PC-9 (cell line): Measurements from ENCODE around the gene PHLDA3.

Experiments
- EZH2 ChIP-seq: fragments of 200-600 bp; sonication (generic); IDR thresholded peaks from 2 replicates; pipeline ENCODE4 v1.8.0; 2017; ENCODE audit warnings: antibody characterized with exemption, low read depth
- TF ChIP-seq, protein P1 (sequence below): fragments of 200-600 bp; sonication (generic); conservative IDR thresholded peaks from 2 replicates; pipeline ENCODE4 v1.6.1; 2017; ENCODE audit warnings: mixed run types, antibody characterized with exemption, mild to moderate bottlenecking, moderate library complexity

- TF ChIP-seq EZH2, result no peak
- TF ChIP-seq, protein P1, sequence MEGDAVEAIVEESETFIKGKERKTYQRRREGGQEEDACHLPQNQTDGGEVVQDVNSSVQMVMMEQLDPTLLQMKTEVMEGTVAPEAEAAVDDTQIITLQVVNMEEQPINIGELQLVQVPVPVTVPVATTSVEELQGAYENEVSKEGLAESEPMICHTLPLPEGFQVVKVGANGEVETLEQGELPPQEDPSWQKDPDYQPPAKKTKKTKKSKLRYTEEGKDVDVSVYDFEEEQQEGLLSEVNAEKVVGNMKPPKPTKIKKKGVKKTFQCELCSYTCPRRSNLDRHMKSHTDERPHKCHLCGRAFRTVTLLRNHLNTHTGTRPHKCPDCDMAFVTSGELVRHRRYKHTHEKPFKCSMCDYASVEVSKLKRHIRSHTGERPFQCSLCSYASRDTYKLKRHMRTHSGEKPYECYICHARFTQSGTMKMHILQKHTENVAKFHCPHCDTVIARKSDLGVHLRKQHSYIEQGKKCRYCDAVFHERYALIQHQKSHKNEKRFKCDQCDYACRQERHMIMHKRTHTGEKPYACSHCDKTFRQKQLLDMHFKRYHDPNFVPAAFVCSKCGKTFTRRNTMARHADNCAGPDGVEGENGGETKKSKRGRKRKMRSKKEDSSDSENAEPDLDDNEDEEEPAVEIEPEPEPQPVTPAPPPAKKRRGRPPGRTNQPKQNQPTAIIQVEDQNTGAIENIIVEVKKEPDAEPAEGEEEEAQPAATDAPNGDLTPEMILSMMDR, result no peak
These were observed 6.1 kb upstream of the PHLDA3 start for GRCh38 chr1:201475130-201475529.
